ENCODE results near the gene R3HCC1L.

- TF ChIP-seq POLR2A (IDR thresholded peaks at IDR 0.05; ENCODE audit: low read depth, low read length) (no peak), TAF1 (IDR thresholded peaks at IDR 0.05; ENCODE audit: borderline replicate concordance, low read depth, low read length) (no peak)
Measured at GRCh38 chr10:98286419-98286818, 152.0 kb downstream of the R3HCC1L start.
